ENCODE measurements around the gene SPINT1. TPM values are rescaled to one million over a fixed set of nuclear protein-coding genes. Genes with fewer than 3 reads are reported as not detected.

SPINT1 gene
- total RNA-seq, 3 donors from 2014 or later = 167 to 415 (median 324) TPM

DNA sequence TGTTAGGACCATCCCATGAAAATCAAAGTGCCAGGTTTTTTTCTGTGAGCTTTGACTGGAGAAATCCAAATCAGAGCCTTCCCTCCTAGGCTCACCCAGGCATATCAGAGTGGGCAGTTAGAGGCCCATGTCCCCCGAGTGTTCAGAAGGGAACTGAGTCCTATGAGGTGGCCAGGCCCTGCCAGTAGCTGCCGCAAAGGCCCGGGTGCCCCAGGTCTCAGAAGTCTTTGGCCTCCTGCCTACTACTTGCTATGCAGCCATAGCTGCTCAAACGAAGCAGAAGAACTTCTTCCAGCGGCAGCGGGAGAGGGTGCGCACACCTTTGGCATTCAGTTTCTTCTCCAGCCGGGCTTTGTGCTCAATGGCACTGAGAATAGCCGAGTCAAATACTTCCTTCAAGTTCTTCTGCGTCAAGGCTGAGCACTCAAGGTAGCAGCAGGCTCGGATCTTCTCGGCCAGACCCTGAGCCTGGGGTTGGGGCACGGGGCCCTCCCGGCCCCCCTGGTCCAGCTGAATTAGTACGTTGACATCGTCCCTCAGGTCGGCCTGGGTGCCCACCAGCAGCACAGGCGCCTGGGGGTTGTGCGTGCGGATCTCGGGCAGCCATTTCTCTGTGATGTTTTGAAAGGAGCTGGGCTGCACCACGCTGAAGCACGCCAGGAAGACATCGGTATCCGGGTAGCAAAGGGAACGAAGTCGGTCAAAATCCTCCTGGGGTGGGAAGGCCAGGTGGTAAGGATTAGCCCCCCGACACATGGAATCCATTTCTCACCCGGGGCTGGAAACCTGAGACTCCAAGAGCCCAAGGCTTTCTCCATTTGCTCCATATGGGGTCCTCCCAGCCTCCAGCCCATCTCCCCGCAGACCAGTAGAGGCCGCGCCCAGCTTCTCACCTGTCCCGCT lies 29.2 kb downstream of the SPINT1 start:
- intact Hi-C loops (cut with DNase I, micrococcal nuclease) = no loop called here
- Histone ChIP-seq H3K4me3 (no peak overlapping the region), H3K4me1 (ENCODE audit: low read depth) (peaks cover 18% of the 10 kb centered on the region), H3K36me3 (ENCODE audit: low read depth) (no peaks in the 10 kb centered on the region), H3K9me3 (no peaks in the 10 kb centered on the region)
- DNase-seq (peak in 1 of 3 donors; percentile 51), ATAC-seq (no peak)
- TF ChIP-seq, protein P1, sequence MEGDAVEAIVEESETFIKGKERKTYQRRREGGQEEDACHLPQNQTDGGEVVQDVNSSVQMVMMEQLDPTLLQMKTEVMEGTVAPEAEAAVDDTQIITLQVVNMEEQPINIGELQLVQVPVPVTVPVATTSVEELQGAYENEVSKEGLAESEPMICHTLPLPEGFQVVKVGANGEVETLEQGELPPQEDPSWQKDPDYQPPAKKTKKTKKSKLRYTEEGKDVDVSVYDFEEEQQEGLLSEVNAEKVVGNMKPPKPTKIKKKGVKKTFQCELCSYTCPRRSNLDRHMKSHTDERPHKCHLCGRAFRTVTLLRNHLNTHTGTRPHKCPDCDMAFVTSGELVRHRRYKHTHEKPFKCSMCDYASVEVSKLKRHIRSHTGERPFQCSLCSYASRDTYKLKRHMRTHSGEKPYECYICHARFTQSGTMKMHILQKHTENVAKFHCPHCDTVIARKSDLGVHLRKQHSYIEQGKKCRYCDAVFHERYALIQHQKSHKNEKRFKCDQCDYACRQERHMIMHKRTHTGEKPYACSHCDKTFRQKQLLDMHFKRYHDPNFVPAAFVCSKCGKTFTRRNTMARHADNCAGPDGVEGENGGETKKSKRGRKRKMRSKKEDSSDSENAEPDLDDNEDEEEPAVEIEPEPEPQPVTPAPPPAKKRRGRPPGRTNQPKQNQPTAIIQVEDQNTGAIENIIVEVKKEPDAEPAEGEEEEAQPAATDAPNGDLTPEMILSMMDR (IDR thresholded peaks at IDR 0.05) = no peak

DNA sequence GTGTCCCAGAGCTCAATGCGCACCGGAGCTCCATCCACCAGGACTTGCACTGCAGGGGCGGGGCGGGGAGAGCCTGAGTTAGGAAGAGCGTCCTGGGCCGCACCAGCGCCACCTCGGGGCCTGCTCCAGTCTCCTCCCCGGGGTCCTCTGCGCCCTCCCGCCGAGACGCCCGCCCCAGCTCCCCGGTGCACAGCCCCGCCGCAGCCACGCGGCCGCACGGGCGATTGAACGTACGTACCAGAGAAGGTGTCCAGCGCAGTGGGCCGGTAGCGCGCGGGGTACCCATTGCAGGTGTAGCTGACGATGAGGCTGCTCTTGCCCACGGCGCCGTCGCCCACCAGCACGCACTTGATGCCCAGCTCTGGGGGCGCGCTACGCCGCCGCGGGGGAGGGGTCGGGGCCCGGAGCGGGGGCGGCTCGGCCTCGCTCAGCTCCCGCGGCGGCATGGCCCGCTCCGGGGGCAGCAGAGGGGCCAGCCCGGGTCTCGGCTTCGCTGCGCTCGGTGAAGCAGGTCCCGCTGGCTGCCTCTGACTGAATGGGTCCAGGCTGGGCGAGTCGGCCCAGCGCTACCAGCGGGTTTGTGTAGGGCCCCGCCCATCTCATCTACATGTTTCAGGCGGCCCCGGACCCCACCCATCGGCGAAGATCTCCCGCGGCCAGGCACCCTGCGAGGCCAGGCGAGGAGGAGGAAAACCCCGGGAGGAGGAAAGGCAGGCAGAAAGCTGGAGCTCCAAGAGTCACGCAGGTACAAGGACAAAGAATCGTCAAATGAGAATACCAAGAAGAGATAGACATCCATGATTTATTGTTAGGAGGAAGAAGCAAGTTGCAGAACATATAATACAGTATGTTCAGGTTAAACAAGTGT lies 30.1 kb downstream of the SPINT1 start, which contains the start of gene RHOV:
TSS of gene RHOV (minus strand) at position 541 of the 868 bp plus-strand sequence. CDS start at position 446, 95 bp downstream.
- H3K4me1 ChIP-seq (ENCODE audit: low read depth) = peaks cover 21% of the 10 kb centered on the region
- peak within 1 kb of the TSS; percentile 26 for H3K4me3 ChIP-seq
- intact Hi-C loops (cut with DNase I, micrococcal nuclease) = no loop called here
- ATAC-seq (peak; percentile 87), DNase-seq (peak; percentile 87 to 89 (median 87))
- H3K36me3 ChIP-seq (ENCODE audit: low read depth) = no peaks in the 10 kb centered on the region
- TF ChIP-seq, protein P1 (IDR thresholded peaks at IDR 0.05) = no peak
- H3K9me3 ChIP-seq = no peaks in the 10 kb centered on the region

DNA sequence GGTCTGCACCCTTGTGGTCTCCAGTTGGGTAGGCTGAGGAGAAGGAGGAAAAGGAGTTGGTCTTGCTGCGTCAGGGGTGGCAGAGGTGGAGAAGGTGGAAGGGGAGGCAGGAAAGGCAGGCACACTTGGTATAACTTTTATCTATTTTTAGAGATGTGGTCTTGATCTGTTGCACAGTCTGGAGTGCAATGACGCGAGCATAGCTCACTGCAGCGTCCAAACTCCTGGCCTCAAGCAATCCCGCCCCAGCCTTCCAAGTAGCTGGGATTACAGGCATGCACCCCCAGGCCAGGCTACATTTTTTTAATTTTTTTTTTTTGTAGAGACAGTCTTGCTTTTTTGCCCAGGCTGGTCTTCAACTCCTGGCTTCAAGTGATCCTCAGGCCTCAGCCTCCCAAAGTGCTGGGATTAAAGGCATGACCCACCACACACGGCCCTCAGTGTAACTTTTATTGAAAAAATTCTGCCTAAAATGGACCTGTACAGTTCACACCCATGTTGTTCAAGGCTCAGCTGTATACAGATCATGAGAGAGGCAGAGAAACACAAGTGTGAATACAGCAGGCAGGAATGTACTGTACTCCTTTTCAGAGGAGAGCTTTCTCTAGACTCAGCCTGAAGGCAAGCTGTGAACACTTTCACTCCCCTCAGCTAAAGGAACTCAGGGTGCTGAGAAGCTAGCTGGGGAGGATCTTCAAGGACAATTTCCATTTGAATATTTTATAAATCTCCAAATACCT lies 32.3 kb downstream of the SPINT1 start:
- Histone ChIP-seq H3K36me3 (ENCODE audit: low read depth) (no peaks in the 10 kb centered on the region), H3K4me3 (no peak overlapping the region), H3K9me3 (no peaks in the 10 kb centered on the region), H3K4me1 (ENCODE audit: low read depth) (peaks cover 27% of the 10 kb centered on the region)
- TF ChIP-seq, protein P1 (IDR thresholded peaks at IDR 0.05) = no peak
- ATAC-seq (no peak), DNase-seq (peak in 2 of 3 donors; percentile 14 to 28)
- intact Hi-C loops (cut with DNase I, micrococcal nuclease) = no loop called here

DNA sequence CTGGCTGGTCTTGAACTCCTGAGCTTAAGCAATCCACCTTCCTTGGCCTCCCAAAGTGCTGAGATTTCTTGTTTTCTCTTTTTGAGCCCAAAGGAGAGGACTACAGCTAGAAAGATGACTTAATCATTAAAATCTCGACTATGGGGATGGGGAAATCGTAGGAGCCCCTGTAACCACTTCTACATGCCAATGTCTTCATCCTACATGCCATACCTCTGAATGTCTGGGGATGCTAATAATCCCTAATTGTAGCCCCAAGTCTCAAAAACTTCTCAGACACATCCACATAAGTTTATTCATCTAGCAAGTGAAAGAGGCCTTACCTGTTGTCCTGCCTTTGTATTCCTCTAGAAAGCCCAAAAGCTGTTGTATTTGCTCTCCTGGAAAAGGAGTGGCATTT lies 33.8 kb downstream of the SPINT1 start:
- H3K4me1 ChIP-seq (ENCODE audit: low read depth) = peaks cover 21% of the 10 kb centered on the region
- TF ChIP-seq, protein P1 (IDR thresholded peaks at IDR 0.05) = no peak
- no peaks in the 10 kb centered on the region for H3K36me3 ChIP-seq (ENCODE audit: low read depth)
- H3K4me3 ChIP-seq = no peak overlapping the region
- no peaks in the 10 kb centered on the region for H3K9me3 ChIP-seq
- intact Hi-C loops (cut with DNase I, micrococcal nuclease) = no loop called here
- DNase-seq = no peak
- no peak for ATAC-seq

DNA sequence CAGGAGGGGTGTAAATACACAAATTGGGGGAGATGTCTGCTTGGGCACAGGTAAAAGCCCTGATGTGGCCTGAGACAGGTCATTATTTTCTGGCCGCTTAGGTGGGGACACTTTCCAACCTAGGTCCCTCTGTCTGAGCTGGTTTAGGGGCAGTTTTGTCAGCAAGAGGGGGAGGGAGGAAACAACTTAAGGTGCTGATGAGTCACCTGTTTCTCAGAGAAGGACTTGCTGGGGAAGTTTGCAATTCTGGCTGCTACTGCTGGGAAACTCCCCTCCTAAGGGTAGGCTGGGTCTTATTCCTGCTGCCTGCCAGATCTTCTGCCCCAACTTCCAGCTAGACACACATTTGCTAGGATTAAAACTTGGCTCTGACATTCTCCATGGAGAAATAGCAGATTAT lies 34.9 kb downstream of the SPINT1 start:
- intact Hi-C loops (cut with DNase I, micrococcal nuclease) = no loop called here
- Histone ChIP-seq H3K4me1 (ENCODE audit: low read depth) (peaks cover 11% of the 10 kb centered on the region), H3K36me3 (ENCODE audit: low read depth) (no peaks in the 10 kb centered on the region), H3K9me3 (no peaks in the 10 kb centered on the region), H3K4me3 (no peak overlapping the region)
- DNase-seq (peak in 1 of 3 donors; percentile 18), ATAC-seq (peak; percentile 61)
- TF ChIP-seq, protein P1 (IDR thresholded peaks at IDR 0.05) = no peak

All from mucosa of descending colon (tissue), 3 donors.